Uterus (tissue), 2 donors: ENCODE measurements around the gene BATF3.

ENCODE experiments used
- POLR2A ChIP-seq, 2 donors: fragments of 450-650 bp; IDR thresholded peaks; one replicate each; pipeline ENCODE4 v1.6.1; 2016; ENCODE audit warnings: antibody characterized with exemption in 2 of 2, mild to moderate bottlenecking in 1 of 2, moderate library complexity in 1 of 2
- TF ChIP-seq, protein P1 (sequence below), 4 experiments: fragments of 200-600 bp in 2 of 4; fragments of 450-650 bp in 2 of 4; sonication (generic) in 2 of 4; IDR thresholded peaks; one replicate each; pipeline ENCODE4 v1.5.1; 2016 to 2019; ENCODE audit warnings: antibody characterized with exemption in 4 of 4, mild to moderate bottlenecking in 2 of 4, moderate library complexity in 1 of 4

DNA sequence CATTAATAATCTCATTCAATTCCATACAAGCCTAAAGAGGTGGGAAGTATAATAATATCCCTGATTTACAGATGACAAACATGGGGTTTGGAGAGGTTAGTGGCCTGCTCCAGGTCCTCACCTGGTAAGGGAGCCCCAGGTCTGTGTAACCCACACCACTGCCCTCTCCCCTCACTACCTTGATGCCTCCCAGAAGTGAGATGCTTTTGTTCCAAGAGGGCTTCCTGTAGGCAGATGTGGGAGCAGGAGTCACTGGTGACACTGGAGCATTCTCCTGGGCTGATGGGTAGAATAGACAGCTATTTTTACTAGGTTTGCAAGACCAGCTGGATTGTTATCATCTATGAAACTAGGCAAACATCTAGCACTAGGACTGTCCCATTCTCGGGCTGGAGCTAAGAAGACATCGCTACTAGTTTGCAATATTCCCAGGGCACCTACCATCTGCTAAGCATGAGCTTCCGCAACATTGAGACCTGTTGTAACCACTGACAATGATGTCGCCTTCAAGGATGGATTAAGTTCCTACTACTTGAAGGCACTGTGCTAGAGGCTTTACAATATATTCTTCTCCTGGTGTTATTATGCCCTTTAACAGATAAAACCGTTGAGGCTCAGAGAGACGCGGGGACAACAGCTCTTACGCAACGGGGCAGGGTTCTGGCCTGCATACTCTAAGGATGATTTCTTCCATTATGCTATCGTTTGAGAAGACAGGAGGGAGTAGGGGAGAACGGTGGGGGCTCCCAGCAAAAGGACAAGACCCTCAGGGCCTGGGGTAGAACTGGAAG is 35.0 kb downstream of the BATF3 start:
- no peak for TF ChIP-seq POLR2A (IDR thresholded peaks at IDR 0.05)
- TF ChIP-seq, protein P1, sequence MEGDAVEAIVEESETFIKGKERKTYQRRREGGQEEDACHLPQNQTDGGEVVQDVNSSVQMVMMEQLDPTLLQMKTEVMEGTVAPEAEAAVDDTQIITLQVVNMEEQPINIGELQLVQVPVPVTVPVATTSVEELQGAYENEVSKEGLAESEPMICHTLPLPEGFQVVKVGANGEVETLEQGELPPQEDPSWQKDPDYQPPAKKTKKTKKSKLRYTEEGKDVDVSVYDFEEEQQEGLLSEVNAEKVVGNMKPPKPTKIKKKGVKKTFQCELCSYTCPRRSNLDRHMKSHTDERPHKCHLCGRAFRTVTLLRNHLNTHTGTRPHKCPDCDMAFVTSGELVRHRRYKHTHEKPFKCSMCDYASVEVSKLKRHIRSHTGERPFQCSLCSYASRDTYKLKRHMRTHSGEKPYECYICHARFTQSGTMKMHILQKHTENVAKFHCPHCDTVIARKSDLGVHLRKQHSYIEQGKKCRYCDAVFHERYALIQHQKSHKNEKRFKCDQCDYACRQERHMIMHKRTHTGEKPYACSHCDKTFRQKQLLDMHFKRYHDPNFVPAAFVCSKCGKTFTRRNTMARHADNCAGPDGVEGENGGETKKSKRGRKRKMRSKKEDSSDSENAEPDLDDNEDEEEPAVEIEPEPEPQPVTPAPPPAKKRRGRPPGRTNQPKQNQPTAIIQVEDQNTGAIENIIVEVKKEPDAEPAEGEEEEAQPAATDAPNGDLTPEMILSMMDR (IDR thresholded peaks at IDR 0.05) = no peak
